ENCODE measurements around the gene RBMXL3.
"Not testable (repeated sequence)": the region's sequence is repeated elsewhere in the genome, so short reads cannot be mapped to it uniquely, and the experiment has no call there.

GRCh38 chrX:115217346-115217745, 28.1 kb downstream of the RBMXL3 start:
- TF ChIP-seq, protein P1, sequence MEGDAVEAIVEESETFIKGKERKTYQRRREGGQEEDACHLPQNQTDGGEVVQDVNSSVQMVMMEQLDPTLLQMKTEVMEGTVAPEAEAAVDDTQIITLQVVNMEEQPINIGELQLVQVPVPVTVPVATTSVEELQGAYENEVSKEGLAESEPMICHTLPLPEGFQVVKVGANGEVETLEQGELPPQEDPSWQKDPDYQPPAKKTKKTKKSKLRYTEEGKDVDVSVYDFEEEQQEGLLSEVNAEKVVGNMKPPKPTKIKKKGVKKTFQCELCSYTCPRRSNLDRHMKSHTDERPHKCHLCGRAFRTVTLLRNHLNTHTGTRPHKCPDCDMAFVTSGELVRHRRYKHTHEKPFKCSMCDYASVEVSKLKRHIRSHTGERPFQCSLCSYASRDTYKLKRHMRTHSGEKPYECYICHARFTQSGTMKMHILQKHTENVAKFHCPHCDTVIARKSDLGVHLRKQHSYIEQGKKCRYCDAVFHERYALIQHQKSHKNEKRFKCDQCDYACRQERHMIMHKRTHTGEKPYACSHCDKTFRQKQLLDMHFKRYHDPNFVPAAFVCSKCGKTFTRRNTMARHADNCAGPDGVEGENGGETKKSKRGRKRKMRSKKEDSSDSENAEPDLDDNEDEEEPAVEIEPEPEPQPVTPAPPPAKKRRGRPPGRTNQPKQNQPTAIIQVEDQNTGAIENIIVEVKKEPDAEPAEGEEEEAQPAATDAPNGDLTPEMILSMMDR (IDR thresholded peaks at IDR 0.05; ENCODE audit: control extremely low read depth in 1 of 3, insufficient read depth in 1 of 3, low read depth in 1 of 3, low read length in 3 of 3) = not testable (repeated sequence)
- not testable (repeated sequence) for TF ChIP-seq BRCA1 (IDR thresholded peaks at IDR 0.05; ENCODE audit: low read depth, low read length); POLR2AphosphoS5 (IDR thresholded peaks at IDR 0.05; ENCODE audit: low read depth, low read length); SIRT6 (IDR thresholded peaks at IDR 0.05; ENCODE audit: low read length); PHF8 (conservative IDR thresholded peaks at IDR 0.05; ENCODE audit: low read depth, low read length); GTF2F1 (IDR thresholded peaks at IDR 0.05; ENCODE audit: borderline replicate concordance, low read depth, low read length); SIN3A (conservative IDR thresholded peaks at IDR 0.05 in 1 of 2, IDR thresholded peaks at IDR 0.05 in 1 of 2; ENCODE audit: low read depth in 1 of 2, low read length in 2 of 2)

All from H1 (cell line).